Stimulated activated naive B cell treated with anti-CD40 and anti-IgM and Interleukin-4, amounts not matched to agents 10 μg/mL and 1 μg/mL and 100 μg/mL, for 72 hours (primary cell): ENCODE data around the gene CIITA.

Experiments
- ATAC-seq, 2 donors: fragments of 150-1000 bp; cut with Tn5 transposase; replicated peaks; 2 replicates each; pipeline ENCODE4 v1.10.0; 2021; ENCODE audit warnings: moderate library complexity in 1 of 2
- DNase-seq: peaks from one replicate; pipeline ENCODE4 v3.0.0; 2021
- H3K27ac Mint-ChIP-seq: one replicate; pipeline ENCODE4 v1.8.0; 2022; ENCODE audit warnings: mild to moderate bottlenecking, mixed read lengths
- H3K27me3 Mint-ChIP-seq, 2 donors: one replicate each; pipeline ENCODE4 v1.8.0; 2022; ENCODE audit warnings: mixed read lengths in 2 of 2
- H3K36me3 Mint-ChIP-seq, 2 donors: one replicate each; pipeline ENCODE4 v1.8.0; 2022; ENCODE audit warnings: mixed read lengths in 2 of 2, mild to moderate bottlenecking in 1 of 2
- H3K4me1 Mint-ChIP-seq, 2 donors: one replicate each; pipeline ENCODE4 v1.8.0; 2022; ENCODE audit warnings: mixed read lengths in 2 of 2, mild to moderate bottlenecking in 1 of 2
- H3K4me3 Mint-ChIP-seq, 2 donors: one replicate each; pipeline ENCODE4 v1.8.0; 2022; ENCODE audit warnings: mild to moderate bottlenecking in 2 of 2, mixed read lengths in 2 of 2, moderate library complexity in 1 of 2
- H3K9me3 Mint-ChIP-seq, 2 donors: one replicate each; pipeline ENCODE4 v1.8.0; 2022; ENCODE audit warnings: mixed read lengths in 2 of 2, mild to moderate bottlenecking in 1 of 2

CIITA gene

DNA sequence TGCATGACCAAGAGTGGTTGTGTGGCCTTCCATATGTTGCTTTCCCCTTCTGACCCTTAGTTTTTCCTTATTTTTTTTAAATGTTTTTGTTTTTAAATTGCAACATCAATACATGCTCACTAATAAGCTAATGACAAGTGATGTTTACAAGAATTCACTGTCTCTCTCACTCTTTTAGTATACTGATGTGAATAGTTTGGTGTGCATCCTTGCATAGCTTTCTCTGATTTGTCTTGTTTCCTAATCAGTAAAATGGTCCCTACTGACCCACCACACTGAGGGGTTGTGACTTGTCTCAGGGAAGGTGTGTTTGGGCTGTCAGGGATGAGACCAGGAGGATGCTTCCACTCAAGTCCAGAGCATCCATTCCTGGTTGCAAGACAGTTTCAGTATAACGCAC is 26.0 kb downstream of the CIITA start:
- ATAC-seq (no peak), DNase-seq (no peak)
- Mint-ChIP-seq H3K4me3 (no peak overlapping the region), H3K4me1 (peaks cover 50 to 76% of the 10 kb centered on the region in 2 donors), H3K27ac (peak overlapping the region; percentile 69), H3K27me3 (no peaks in the 10 kb centered on the region), H3K9me3 (peaks cover 0 to 2% of the 10 kb centered on the region in 2 donors), H3K36me3 (peaks cover 93 to 95% of the 10 kb centered on the region in 2 donors)

DNA sequence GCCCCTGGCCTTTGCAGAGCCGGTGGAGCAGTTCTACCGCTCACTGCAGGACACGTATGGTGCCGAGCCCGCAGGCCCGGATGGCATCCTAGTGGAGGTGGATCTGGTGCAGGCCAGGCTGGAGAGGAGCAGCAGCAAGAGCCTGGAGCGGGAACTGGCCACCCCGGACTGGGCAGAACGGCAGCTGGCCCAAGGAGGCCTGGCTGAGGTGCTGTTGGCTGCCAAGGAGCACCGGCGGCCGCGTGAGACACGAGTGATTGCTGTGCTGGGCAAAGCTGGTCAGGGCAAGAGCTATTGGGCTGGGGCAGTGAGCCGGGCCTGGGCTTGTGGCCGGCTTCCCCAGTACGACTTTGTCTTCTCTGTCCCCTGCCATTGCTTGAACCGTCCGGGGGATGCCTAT is 29.5 kb downstream of the CIITA start:
- Mint-ChIP-seq H3K4me1 (peaks cover 48 to 80% of the 10 kb centered on the region in 2 donors), H3K27ac (peak overlapping the region; percentile 31), H3K27me3 (no peaks in the 10 kb centered on the region), H3K9me3 (peaks cover 0 to 6% of the 10 kb centered on the region in 2 donors), H3K4me3 (no peak overlapping the region), H3K36me3 (peaks cover 83 to 93% of the 10 kb centered on the region in 2 donors)
- no peak for DNase-seq
- ATAC-seq = no peak

GRCh38 chr16:10906914-10907756 is 30.1 kb downstream of the CIITA start:
- Mint-ChIP-seq H3K27me3 (no peaks in the 10 kb centered on the region), H3K36me3 (peaks cover 83 to 93% of the 10 kb centered on the region in 2 donors), H3K9me3 (peaks cover 0 to 6% of the 10 kb centered on the region in 2 donors), H3K27ac (peak overlapping the region; percentile 56), H3K4me1 (peaks cover 51 to 83% of the 10 kb centered on the region in 2 donors), H3K4me3 (no peak overlapping the region)
- DNase-seq = no peak
- ATAC-seq = no peak

- DNase-seq = no peak
- Mint-ChIP-seq H3K4me1 (peaks cover 54 to 84% of the 10 kb centered on the region in 2 donors), H3K27ac (peak overlapping the region; percentile 80)
These were observed 30.7 kb downstream of the CIITA start for GRCh38 chr16:10907757-10908045.

DNA sequence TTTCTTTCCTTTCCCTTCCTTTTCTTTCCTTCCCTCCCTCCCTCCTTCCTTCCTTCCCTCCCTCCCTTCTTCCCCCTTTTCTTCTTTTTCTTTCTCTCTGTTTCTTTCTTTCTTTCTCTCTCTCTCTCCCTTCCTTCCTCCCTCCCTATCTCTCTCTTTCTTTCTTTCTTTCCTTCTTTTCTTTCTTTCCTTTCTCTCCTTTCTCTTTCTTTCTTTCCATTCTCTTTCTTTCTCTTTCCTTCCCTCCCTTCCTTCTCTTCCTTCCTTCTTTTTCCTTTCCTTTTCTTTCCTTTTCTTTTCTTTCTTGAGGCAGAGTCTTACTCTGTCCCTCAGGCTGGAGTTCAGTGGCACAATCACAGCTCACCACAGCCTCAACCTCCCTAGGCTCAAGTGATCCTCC is 34.3 kb downstream of the CIITA start:
- ATAC-seq (no peak), DNase-seq (no peak)
- Mint-ChIP-seq H3K4me3 (no peak overlapping the region), H3K27ac (peak overlapping the region; percentile 96), H3K36me3 (peaks cover 71 to 89% of the 10 kb centered on the region in 2 donors), H3K27me3 (no peaks in the 10 kb centered on the region), H3K9me3 (peaks cover 0 to 5% of the 10 kb centered on the region in 2 donors), H3K4me1 (peaks cover 60 to 91% of the 10 kb centered on the region in 2 donors)

More at GRCh38 chr16:10907757-10908045, 30.7 kb downstream of the CIITA start:
- H3K36me3 Mint-ChIP-seq = peaks cover 81 to 91% of the 10 kb centered on the region in 2 donors
- H3K4me3 Mint-ChIP-seq = no peak overlapping the region
- ATAC-seq = no peak
- peaks cover 0 to 4% of the 10 kb centered on the region in 2 donors for H3K9me3 Mint-ChIP-seq
- no peaks in the 10 kb centered on the region for H3K27me3 Mint-ChIP-seq

DNA sequence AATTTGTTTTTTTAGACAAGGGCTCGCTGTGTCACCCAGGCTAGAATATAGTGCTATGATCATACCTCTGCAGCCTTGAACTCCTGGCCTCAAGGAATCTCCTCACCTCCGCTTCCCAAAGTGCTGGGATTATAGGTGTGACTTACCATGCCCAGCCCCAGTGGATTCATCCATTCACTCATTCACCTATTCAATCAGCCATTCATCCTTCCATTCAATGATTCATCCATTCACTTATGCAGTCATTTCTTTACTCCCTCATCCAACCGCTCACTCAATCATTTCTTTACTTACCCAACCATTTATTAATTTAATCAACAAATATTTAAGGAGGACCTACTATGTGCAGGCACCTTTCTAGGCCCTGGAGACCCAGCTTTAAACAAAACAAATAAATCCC is 39.5 kb downstream of the CIITA start:
- no peak for ATAC-seq
- no peak overlapping the region for H3K4me3 Mint-ChIP-seq
- H3K27ac Mint-ChIP-seq = peak overlapping the region; percentile 91
- peaks cover 55 to 83% of the 10 kb centered on the region in 2 donors for H3K4me1 Mint-ChIP-seq
- peaks cover 61 to 83% of the 10 kb centered on the region in 2 donors for H3K36me3 Mint-ChIP-seq
- DNase-seq = no peak
- peaks cover 0 to 2% of the 10 kb centered on the region in 2 donors for H3K9me3 Mint-ChIP-seq
- H3K27me3 Mint-ChIP-seq = no peaks in the 10 kb centered on the region

DNA sequence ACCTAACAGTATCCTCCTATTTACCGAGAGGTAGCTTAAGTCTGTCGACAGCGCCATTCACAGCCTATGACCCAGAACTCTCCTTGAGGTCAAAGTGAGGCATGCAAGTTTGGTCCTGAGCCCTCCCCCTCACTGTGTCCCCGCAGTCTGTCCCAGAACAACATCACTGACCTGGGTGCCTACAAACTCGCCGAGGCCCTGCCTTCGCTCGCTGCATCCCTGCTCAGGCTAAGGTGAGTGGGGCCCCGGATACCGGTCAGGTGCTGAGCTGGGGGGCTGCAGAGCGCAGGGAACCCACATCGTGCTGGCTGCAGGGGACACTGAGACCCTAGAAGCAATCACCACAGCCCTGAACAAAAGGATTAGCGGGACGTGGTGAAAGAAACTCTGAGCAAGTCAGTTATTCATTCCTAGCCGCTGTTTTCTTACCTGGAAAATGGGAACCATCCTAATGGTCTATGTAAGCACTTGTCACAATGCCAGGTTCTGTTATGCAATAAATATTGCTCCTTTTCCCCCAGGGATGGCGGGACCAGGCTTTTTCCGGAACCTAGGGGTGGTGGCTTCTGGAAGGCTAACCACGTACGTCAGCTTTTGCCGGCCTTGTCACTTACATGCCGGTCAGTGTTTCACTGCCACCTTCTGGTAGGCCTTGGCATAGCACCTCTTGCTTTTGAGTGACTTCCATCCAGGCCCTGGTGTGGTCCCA is 41.4 kb downstream of the CIITA start:
- Mint-ChIP-seq H3K9me3 (peaks cover 0 to 2% of the 10 kb centered on the region in 2 donors), H3K4me3 (peak overlapping the region in 1 of 2 donors; percentile 25), H3K4me1 (peaks cover 48 to 71% of the 10 kb centered on the region in 2 donors), H3K27me3 (no peaks in the 10 kb centered on the region), H3K27ac (peak overlapping the region; percentile 91), H3K36me3 (peaks cover 64 to 82% of the 10 kb centered on the region in 2 donors)
- DNase-seq = peak; percentile 81
- peak; percentile 66 to 72 for ATAC-seq

- ATAC-seq = no peak
- peak overlapping the region; percentile 91 for H3K27ac Mint-ChIP-seq
- no peak for DNase-seq
- H3K27me3 Mint-ChIP-seq = no peaks in the 10 kb centered on the region
- H3K36me3 Mint-ChIP-seq = peaks cover 67 to 83% of the 10 kb centered on the region in 2 donors
- H3K4me1 Mint-ChIP-seq = peaks cover 51 to 73% of the 10 kb centered on the region in 2 donors
- no peak overlapping the region for H3K4me3 Mint-ChIP-seq
- H3K9me3 Mint-ChIP-seq = peaks cover 0 to under 1% of the 10 kb centered on the region in 2 donors
These were observed 42.0 kb downstream of the CIITA start for GRCh38 chr16:10919003-10919351.

DNA sequence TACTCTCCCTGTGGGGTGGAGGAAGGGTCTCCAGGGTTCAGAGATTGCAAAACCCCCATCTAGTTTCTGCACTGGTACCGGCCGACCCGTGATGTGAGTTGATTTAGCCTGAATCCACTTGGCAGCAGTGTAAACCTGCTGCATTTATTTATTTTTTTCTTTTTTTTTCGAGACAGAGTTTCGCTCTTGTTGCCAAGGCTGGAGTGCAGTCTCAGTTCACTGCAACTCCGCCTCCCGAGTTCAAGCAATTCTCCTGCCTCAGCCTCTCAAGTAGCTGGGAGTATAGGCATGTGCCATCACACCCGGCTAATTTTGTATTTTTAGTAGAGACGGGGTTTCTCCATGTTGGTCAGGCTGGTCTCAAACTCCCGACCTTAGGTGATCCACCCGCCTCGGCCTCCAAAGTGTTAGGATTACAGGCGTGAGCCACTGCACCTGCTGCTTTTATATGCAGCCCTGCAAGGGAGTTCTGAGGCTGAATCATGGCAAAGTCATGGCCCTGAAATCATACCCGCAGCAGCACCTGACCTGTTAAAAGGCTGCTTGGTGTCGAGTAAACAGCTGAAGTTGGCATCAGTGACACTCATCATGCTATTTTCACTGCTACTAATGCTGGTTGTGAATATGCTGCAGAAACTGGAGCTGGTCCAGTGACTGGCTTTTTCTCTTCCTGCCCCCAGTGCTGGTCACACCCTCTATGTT is 43.9 kb downstream of the CIITA start:
- ATAC-seq (no peak), DNase-seq (no peak)
- Mint-ChIP-seq H3K4me3 (no peak overlapping the region), H3K4me1 (peaks cover 42 to 58% of the 10 kb centered on the region in 2 donors), H3K27me3 (no peaks in the 10 kb centered on the region), H3K36me3 (peaks cover 66 to 82% of the 10 kb centered on the region in 2 donors), H3K27ac (peak overlapping the region; percentile 80), H3K9me3 (no peaks in the 10 kb centered on the region)

DNA sequence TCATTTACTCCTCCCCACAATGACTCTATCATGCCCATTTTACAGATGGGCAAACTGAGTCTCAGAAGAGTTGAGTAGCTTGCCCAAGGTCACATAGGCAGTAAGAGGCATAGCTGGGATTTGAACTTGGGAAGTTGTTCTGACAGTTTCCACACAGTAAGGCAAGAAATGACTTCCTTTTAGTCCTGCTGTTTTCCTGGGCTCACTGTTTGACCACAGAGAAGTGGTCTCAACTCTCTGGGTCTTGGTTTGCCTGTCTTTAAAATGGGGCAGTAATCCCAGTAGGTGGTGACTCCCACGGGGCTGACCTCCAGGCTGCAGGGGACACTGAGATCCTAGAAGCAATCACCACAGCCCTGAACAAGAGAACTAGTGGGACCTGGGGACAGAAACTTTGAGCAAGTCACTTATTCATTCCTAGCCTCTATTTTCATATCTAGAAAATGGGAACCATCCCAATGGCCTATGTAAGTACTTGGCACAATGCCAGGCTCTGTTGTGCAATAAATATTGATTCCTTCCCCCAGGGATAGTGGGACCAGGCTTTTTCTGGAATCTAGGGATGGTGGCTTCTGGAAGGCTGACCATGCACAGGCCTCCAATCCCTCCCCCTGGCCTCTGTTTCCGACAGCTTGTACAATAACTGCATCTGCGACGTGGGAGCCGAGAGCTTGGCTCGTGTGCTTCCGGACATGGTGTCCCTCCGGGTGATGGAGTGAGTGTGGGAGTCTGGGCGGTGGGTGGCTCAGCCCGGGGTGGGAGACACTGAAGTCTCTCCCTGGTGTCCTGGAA is 44.7 kb downstream of the CIITA start:
- no peak for DNase-seq

GRCh38 chr16:10922328-10923145 is 45.5 kb downstream of the CIITA start:
- Mint-ChIP-seq H3K4me1 (peaks cover 35 to 41% of the 10 kb centered on the region in 2 donors), H3K27ac (peak overlapping the region; percentile 59), H3K9me3 (no peaks in the 10 kb centered on the region), H3K4me3 (peak overlapping the region in 1 of 2 donors; percentile 32), H3K36me3 (peaks cover 67 to 76% of the 10 kb centered on the region in 2 donors), H3K27me3 (no peaks in the 10 kb centered on the region)
- DNase-seq (no peak), ATAC-seq (no peak)

More for the DNA sequence above, 44.7 kb downstream of the CIITA start:
- Mint-ChIP-seq H3K36me3 (peaks cover 66 to 79% of the 10 kb centered on the region in 2 donors), H3K4me3 (peak overlapping the region in 1 of 2 donors; percentile 32), H3K27ac (peak overlapping the region; percentile 80), H3K27me3 (no peaks in the 10 kb centered on the region), H3K4me1 (peaks cover 38 to 49% of the 10 kb centered on the region in 2 donors), H3K9me3 (no peaks in the 10 kb centered on the region)
- ATAC-seq = no peak

- ATAC-seq (no peak), DNase-seq (no peak)
- H3K27me3 Mint-ChIP-seq = no peaks in the 10 kb centered on the region
- no peaks in the 10 kb centered on the region for H3K9me3 Mint-ChIP-seq
- peaks cover 32 to 35% of the 10 kb centered on the region in 2 donors for H3K4me1 Mint-ChIP-seq
- H3K4me3 Mint-ChIP-seq = no peak overlapping the region
- peak overlapping the region; percentile 91 for H3K27ac Mint-ChIP-seq
- peaks cover 67 to 75% of the 10 kb centered on the region in 2 donors for H3K36me3 Mint-ChIP-seq
These were observed 46.2 kb downstream of the CIITA start for GRCh38 chr16:10923146-10923649.
